Measurements from ENCODE around the gene FLCN. TPM values are rescaled to one million over a fixed set of nuclear protein-coding genes. Genes with fewer than 3 reads are reported as not detected.

Gene FLCN
- total and polyA plus RNA-seq, 2 of the 13 experiments (the other 11 are each of a cell fraction or from before 2014, with no cell fraction given): 16.6 to 24.9 TPM

GRCh38 chr17:17237026-17237799 lies at the start of gene FLCN (continued):
- no peak for TF ChIP-seq RERE (CRISPR knock-in tag; IDR thresholded peaks at IDR 0.05; ENCODE audit: low read depth)
- peak; percentile 24; the same call in 1 of the 2 replicates for TF ChIP-seq HCFC1 (IDR thresholded peaks at IDR 0.05; ENCODE audit: low read depth, low read length)
- no peak for TF ChIP-seq ZNF781 (CRISPR knock-in tag; IDR thresholded peaks at IDR 0.05; ENCODE audit: borderline replicate concordance, not compliant biosample characterization)
- peak; percentile 95 for TF ChIP-seq ARNTL (CRISPR knock-in tag; IDR thresholded peaks at IDR 0.05)
- TF ChIP-seq ZNF570 (CRISPR knock-in tag; IDR thresholded peaks at IDR 0.05; ENCODE audit: borderline replicate concordance): no peak
- 0 out of 2 replicates have a peak, but pooled peaks have one; percentile 26 for TF ChIP-seq KDM3A (CRISPR knock-in tag; IDR thresholded peaks at IDR 0.05; ENCODE audit: low read depth)
- peak; percentile 42; the same call in 1 of the 2 replicates for TF ChIP-seq ARID3A (IDR thresholded peaks at IDR 0.05; ENCODE audit: low read depth, low read length)
- peak; percentile 67; the same call in 1 of the 2 replicates for TF ChIP-seq THAP9 (CRISPR knock-in tag; IDR thresholded peaks at IDR 0.05; ENCODE audit: borderline replicate concordance)
- 0 out of 2 replicates have a peak, but pooled peaks have one; percentile 72 for TF ChIP-seq ZBTB26 (CRISPR knock-in tag; IDR thresholded peaks at IDR 0.05; ENCODE audit: borderline replicate concordance)
- 0 out of 2 replicates have a peak, but pooled peaks have one; percentile 28 for TF ChIP-seq ZNF563 (CRISPR knock-in tag; IDR thresholded peaks at IDR 0.05)
- TF ChIP-seq ZBTB39 (CRISPR knock-in tag; IDR thresholded peaks at IDR 0.05): 0 out of 2 replicates have a peak, but pooled peaks have one; percentile 67
- peak; percentile 44; the same call in 1 of the 2 replicates for TF ChIP-seq ZNF547 (CRISPR knock-in tag; IDR thresholded peaks at IDR 0.05)
- no peak; the same call in 1 of the 2 replicates for TF ChIP-seq MIER2 (CRISPR knock-in tag; IDR thresholded peaks at IDR 0.05)
- TF ChIP-seq PHF8 (CRISPR knock-in tag; IDR thresholded peaks at IDR 0.05): peak; percentile 84
